ENCODE results near the gene YWHAQ.

DNA sequence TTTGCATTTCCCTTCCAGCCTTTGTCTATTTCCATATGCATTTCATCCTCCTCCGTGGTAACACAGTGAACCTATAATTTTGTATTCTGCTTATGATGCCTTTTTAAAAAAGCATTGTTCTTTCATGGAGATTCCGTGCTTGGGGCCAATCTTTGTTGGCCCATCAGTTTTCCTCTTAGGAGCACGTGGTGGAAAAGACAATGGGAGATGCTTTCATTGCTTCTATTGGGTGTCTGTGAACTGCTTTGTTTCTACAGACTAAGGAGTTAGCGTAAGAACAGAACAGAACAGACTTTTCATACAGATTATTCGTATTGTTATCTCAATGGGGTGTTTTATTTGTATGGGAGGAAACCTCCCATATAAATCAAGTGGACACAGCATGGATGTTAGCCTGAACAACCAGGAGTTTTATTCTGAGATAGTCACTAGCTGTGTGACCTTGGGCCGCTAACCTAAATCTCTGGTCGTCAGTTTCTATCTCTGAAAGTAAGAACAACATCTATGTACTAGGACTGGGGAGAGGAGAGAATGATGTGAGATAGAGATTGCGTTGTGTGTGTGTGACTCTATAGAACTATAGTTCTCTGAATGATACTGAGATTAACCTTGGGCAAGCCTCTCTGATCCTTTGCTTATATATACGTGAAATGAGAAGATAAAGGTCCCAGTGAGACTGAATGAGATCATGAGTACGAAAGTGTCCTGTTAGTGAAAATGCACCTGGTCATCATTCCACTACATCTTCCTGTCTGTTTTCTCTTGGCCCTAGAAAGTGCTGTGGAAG, 22.9 kb upstream of the YWHAQ start:
- no peak for TF ChIP-seq EP300 (IDR thresholded peaks at IDR 0.05)
- TF ChIP-seq CTCF (IDR thresholded peaks at IDR 0.05): no peak
- no peak for TF ChIP-seq POLR2A (IDR thresholded peaks at IDR 0.05)
